CD8-positive, alpha-beta memory T cell (primary cell): ENCODE measurements around the gene PSMD3. TPM values are rescaled to one million over a fixed set of nuclear protein-coding genes. Genes with fewer than 3 reads are reported as not detected.
A peak's percentile ranks its signal among the peaks of the same experiment; 100 is the strongest.

Source experiments
- CTCF ChIA-PET: fragments of 350-600 bp; sonication (Branson Sonifier 250); formaldehyde crosslinking; loops from one replicate; lab custom pipeline; 2021; ENCODE audit warnings: antibody characterized with exemption; lab: Charles Lee
- POLR2A ChIA-PET: fragments of 350-600 bp; sonication (Branson Sonifier 250); formaldehyde crosslinking; loops from one replicate; lab custom pipeline; 2021; ENCODE audit warnings: antibody characterized with exemption; lab: Charles Lee
- DNase-seq, 5 donors: peaks; one replicate each; pipeline versions ENCODE4 v3.0.0 to v3.0.0-alpha.2; 2020 to 2022; ENCODE audit warnings: mixed read lengths in 1 of 5
- H3K27ac ChIP-seq: one replicate; pipeline ENCODE4 v1.7.0; 2013; ENCODE audit warnings: low read depth, mild to moderate bottlenecking, low read length, moderate library complexity
- H3K27me3 ChIP-seq: 2 replicates; pipeline ENCODE4 v1.7.0; 2013; ENCODE audit warnings: low read length, mild to moderate bottlenecking; ENCODE audit not compliant: insufficient read depth, poor library complexity, severe bottlenecking
- H3K36me3 ChIP-seq: 2 replicates; pipeline ENCODE4 v1.7.0; 2013; ENCODE audit warnings: mild to moderate bottlenecking, low read length, moderate library complexity; ENCODE audit not compliant: insufficient read depth
- H3K4me1 ChIP-seq: 2 replicates; pipeline ENCODE4 v1.7.0; 2013; ENCODE audit warnings: mild to moderate bottlenecking, low read length, moderate library complexity; ENCODE audit not compliant: insufficient read depth
- H3K4me3 ChIP-seq: 2 replicates; pipeline ENCODE4 v1.7.0; 2013; ENCODE audit warnings: mild to moderate bottlenecking, low read length
- H3K9me3 ChIP-seq: 2 replicates; pipeline ENCODE4 v1.7.0; 2013; ENCODE audit warnings: mild to moderate bottlenecking, low read length
- H3K27ac Mint-ChIP-seq, 8 donors: one replicate each; pipeline ENCODE4 v1.8.0; 2020 to 2021; ENCODE audit warnings: mixed read lengths in 8 of 8, mild to moderate bottlenecking in 6 of 8, inconsistent platforms in 3 of 8, moderate library complexity in 3 of 8
- H3K27me3 Mint-ChIP-seq, 2 donors: one replicate each; pipeline ENCODE4 v1.8.0; 2020 to 2021; ENCODE audit warnings: mixed read lengths in 2 of 2, mild to moderate bottlenecking in 1 of 2, moderate library complexity in 1 of 2
- H3K36me3 Mint-ChIP-seq, 3 donors: one replicate each; pipeline ENCODE4 v1.8.0; 2020 to 2021; ENCODE audit warnings: mixed read lengths in 3 of 3, inconsistent platforms in 1 of 3, mild to moderate bottlenecking in 1 of 3
- H3K4me1 Mint-ChIP-seq, 3 donors: one replicate each; pipeline ENCODE4 v1.8.0; 2020 to 2021; ENCODE audit warnings: mixed read lengths in 3 of 3, inconsistent platforms in 1 of 3, mild to moderate bottlenecking in 1 of 3
- H3K4me3 Mint-ChIP-seq, 7 donors: one replicate each; pipeline ENCODE4 v1.8.0; 2020 to 2021; ENCODE audit warnings: mixed read lengths in 7 of 7, mild to moderate bottlenecking in 6 of 7, moderate library complexity in 4 of 7, inconsistent platforms in 2 of 7
- H3K9me3 Mint-ChIP-seq, 5 donors: one replicate each; pipeline ENCODE4 v1.8.0; 2020 to 2022; ENCODE audit warnings: mixed read lengths in 5 of 5, mild to moderate bottlenecking in 3 of 5, moderate library complexity in 2 of 5, inconsistent platforms in 1 of 5
- polyA plus RNA-seq: library from polyadenylated mRNA; unstranded; fragments of 300-500 nt; fragmentation: Illumina TruSeq; gene quantifications from one replicate; pipeline ENCODE4 v1.2.3, GENCODE V29; 2021
- total RNA-seq, 2 experiments: library from RNA; stranded (reverse); gene quantifications; one replicate each; pipeline ENCODE4 v1.2.3, GENCODE V29; 2021

Gene PSMD3
- total and polyA plus RNA-seq, 3 experiments from 2014 or later = 51.1 to 186 (median 185) TPM

- Mint-ChIP-seq H3K4me3 (peak overlapping the region in 2 of 7 donors; percentile 1 to 24), H3K4me1 (peaks cover 20 to 22% (median 21%) of the 10 kb centered on the region in 3 donors), H3K27me3 (no peaks in the 10 kb centered on the region), H3K27ac (peak overlapping the region in 3 of 8 donors; percentile 55 to 83 (median 72)), H3K36me3 (peaks cover 4 to 78% (median 15%) of the 10 kb centered on the region in 3 donors), H3K9me3 (no peaks in the 10 kb centered on the region)
- Histone ChIP-seq H3K27me3 (no peaks in the 10 kb centered on the region), H3K4me3 (no peak overlapping the region), H3K4me1 (peaks cover 19% of the 10 kb centered on the region), H3K36me3 (peaks cover 26% of the 10 kb centered on the region), H3K27ac (no peak overlapping the region), H3K9me3 (no peaks in the 10 kb centered on the region)
- POLR2A ChIA-PET = interaction anchor here (1.4 kb wide), 1 partner anchor 8 kb away, joined by 3 read pairs; no protein-coding TSS in a partner anchor
- no peak for DNase-seq
- CTCF ChIA-PET = interaction anchor here (1.0 to 5.1 kb wide), 9 partner anchors 9 to 87 kb away, joined by 3 to 63 read pairs (median 3); partner anchors contain the start of gene CSF3
Observed at GRCh38 chr17:40025559-40025958, 45.0 kb downstream of the PSMD3 start.

DNA sequence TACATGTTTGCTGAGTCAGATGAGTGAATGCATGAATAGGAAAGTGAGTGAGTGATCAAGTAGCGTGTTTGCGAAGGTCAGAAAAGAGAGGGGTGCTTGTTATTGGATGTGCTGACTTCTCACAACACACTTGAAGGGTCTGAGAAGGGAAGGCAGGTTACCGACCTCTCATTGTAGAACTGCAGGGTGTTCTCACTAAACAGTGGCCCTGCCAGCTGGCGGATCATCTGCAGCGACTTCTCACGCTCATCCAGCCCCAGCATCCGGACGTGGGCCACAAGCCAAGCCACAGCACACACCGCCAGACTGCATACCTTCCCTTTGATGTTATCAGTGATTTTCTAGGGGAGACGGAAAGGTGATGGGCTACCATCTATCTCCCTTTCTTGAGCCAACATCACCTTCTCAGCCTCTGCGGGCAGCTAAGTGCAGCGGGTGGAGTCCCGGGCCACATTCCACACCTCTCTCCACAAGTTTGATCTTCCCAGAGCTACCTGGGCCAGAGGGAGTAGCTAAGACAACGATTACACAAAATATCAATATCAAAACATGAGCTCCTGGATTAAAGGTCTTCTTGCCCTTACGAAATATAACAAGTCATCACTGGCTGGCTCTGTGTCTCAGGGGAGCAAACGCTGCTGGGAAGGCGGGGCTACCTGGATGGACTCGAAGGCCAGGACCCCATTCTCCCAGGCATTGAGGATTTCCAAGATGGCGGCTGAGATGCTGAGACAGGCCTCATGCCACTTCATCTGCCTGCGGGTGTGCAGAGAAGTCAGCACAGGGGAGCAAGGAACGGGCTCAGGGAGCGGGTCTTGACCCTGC lies 45.6 kb downstream of the PSMD3 start:
- POLR2A ChIA-PET = interaction anchor here (1.4 kb wide), 1 partner anchor 9 kb away, joined by 3 read pairs; no protein-coding TSS in a partner anchor
- no peaks in the 10 kb centered on the region for H3K27me3 Mint-ChIP-seq
- Histone ChIP-seq H3K4me3 (no peak overlapping the region), H3K27ac (no peak overlapping the region), H3K9me3 (no peaks in the 10 kb centered on the region), H3K4me1 (peaks cover 19% of the 10 kb centered on the region), H3K36me3 (peaks cover 30% of the 10 kb centered on the region), H3K27me3 (no peaks in the 10 kb centered on the region)
- no peaks in the 10 kb centered on the region for H3K9me3 Mint-ChIP-seq
- peak overlapping the region in 4 of 7 donors; percentile 1 to 52 (median 22) for H3K4me3 Mint-ChIP-seq
- peak overlapping the region in 6 of 8 donors; percentile 15 to 83 (median 59) for H3K27ac Mint-ChIP-seq
- CTCF ChIA-PET = interaction anchor here (0.7 to 5.1 kb wide), 23 partner anchors 8 to 478 kb away, joined by 3 to 63 read pairs (median 3); partner anchors contain the start of genes CSF3 and MED24
- H3K4me1 Mint-ChIP-seq = peaks cover 20 to 22% (median 21%) of the 10 kb centered on the region in 3 donors
- peaks cover 4 to 79% (median 15%) of the 10 kb centered on the region in 3 donors for H3K36me3 Mint-ChIP-seq
- peak in 3 of 5 donors; percentile 12 to 45 (median 14) for DNase-seq

DNA sequence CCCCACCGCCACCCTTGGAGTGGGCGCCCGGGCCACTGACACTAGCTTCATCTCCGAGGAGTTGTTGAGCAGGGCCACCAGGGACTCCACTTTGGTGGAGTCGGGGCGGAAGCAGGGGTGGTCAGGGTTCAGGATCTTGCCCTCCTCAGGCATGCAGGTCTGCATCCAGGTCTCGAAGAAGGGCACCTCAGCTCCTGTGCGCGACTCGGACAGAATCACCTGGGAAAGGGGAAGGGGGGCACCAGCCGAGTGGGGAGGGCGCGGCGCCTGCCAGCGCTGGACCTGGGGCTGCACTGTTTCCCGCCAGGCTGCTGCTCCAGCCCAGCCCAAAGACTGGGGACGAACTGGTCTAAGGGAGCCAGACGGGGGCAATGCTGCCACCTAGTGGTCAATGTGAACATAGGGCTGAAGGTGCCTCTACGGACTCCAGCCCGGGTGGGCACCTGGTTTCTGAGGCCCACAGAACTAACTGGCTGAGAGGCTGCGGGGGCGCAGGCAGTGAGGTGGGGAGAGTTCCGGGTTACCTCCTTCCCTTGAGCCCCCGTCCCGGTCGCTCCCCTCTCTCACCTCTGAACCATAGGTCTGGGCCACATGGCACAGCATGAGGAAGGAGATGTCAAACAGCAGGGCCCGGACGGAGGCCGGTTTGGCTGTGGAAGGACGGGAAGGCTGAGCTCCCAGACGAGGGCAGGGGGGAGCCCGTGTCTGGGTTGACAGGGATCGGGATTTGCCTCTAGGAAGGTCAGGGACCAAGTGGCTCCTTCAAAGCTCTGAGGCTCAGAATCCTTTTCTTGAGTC lies 46.4 kb downstream of the PSMD3 start:
- H3K27ac ChIP-seq = no peak overlapping the region
- DNase-seq = peak; percentile 63 to 83 (median 72)
- no peaks in the 10 kb centered on the region for H3K9me3 Mint-ChIP-seq
- H3K4me1 Mint-ChIP-seq = peaks cover 20 to 22% (median 21%) of the 10 kb centered on the region in 3 donors
- H3K4me3 Mint-ChIP-seq = no peak overlapping the region
- H3K27me3 ChIP-seq = no peaks in the 10 kb centered on the region
- CTCF ChIA-PET = interaction anchor here (0.7 to 5.1 kb wide), 32 partner anchors 9 to 479 kb away, joined by 3 to 63 read pairs (median 3); partner anchors contain the start of genes CSF3 and MED24
- no peaks in the 10 kb centered on the region for H3K9me3 ChIP-seq
- no peaks in the 10 kb centered on the region for H3K27me3 Mint-ChIP-seq
- peaks cover 38% of the 10 kb centered on the region for H3K36me3 ChIP-seq
- H3K27ac Mint-ChIP-seq = peak overlapping the region in 3 of 8 donors; percentile 15 to 86 (median 23)
- H3K36me3 Mint-ChIP-seq = peaks cover 4 to 79% (median 12%) of the 10 kb centered on the region in 3 donors
- no peak overlapping the region for H3K4me3 ChIP-seq
- POLR2A ChIA-PET = interaction anchor here (1.4 kb wide), 1 partner anchor 10 kb away, joined by 3 read pairs; no protein-coding TSS in a partner anchor
- H3K4me1 ChIP-seq = peaks cover 19% of the 10 kb centered on the region

DNA sequence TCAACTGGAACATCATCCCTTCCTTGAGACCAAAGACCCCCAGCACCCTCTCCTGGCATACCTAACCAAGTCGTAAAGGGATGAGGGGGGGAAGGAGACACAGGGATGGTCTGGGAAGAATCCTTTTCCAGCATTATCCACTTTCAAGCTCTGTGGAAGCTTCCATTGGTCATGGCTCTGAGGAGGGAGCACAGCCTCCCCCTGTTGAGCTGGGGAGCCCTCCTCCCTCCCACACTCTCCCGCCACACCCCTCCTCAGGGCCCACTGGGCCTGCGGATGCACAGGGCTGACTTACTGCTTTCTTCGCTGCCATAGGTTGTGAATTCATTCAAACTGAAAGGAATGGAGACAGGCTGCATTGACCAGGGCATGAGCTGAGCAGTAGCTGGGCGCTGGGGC lies 47.0 kb downstream of the PSMD3 start:
- no peak overlapping the region for H3K4me3 Mint-ChIP-seq
- H3K27me3 ChIP-seq = no peaks in the 10 kb centered on the region
- no peaks in the 10 kb centered on the region for H3K9me3 Mint-ChIP-seq
- no peak overlapping the region for H3K27ac Mint-ChIP-seq
- H3K4me1 Mint-ChIP-seq = peaks cover 20 to 22% (median 21%) of the 10 kb centered on the region in 3 donors
- peaks cover 4 to 79% (median 15%) of the 10 kb centered on the region in 3 donors for H3K36me3 Mint-ChIP-seq
- ChIA-PET POLR2A (no interaction called here), CTCF (interaction anchor here (0.8 to 5.1 kb wide), 16 partner anchors 9 to 174 kb away, joined by 3 to 63 read pairs (median 4); partner anchors contain the start of gene CSF3)
- H3K27ac ChIP-seq = no peak overlapping the region
- no peak for DNase-seq
- no peak overlapping the region for H3K4me3 ChIP-seq
- no peaks in the 10 kb centered on the region for H3K9me3 ChIP-seq
- H3K4me1 ChIP-seq = peaks cover 19% of the 10 kb centered on the region
- H3K27me3 Mint-ChIP-seq = no peaks in the 10 kb centered on the region
- H3K36me3 ChIP-seq = peaks cover 44% of the 10 kb centered on the region

GRCh38 chr17:40028595-40028994 lies 48.0 kb downstream of the PSMD3 start:
- Histone ChIP-seq H3K36me3 (peaks cover 46% of the 10 kb centered on the region), H3K4me3 (no peak overlapping the region), H3K27ac (no peak overlapping the region), H3K4me1 (peaks cover 19% of the 10 kb centered on the region), H3K9me3 (no peaks in the 10 kb centered on the region), H3K27me3 (no peaks in the 10 kb centered on the region)
- peaks cover 20 to 22% (median 21%) of the 10 kb centered on the region in 3 donors for H3K4me1 Mint-ChIP-seq
- ChIA-PET CTCF (interaction anchor here (1.3 to 5.1 kb wide), 6 partner anchors 14 to 163 kb away, joined by 3 to 63 read pairs (median 4); partner anchors contain the start of gene CSF3), POLR2A (interaction anchor here (0.6 kb wide), 1 partner anchor 299 kb away, joined by 4 read pairs; no protein-coding TSS in a partner anchor)
- H3K27me3 Mint-ChIP-seq = no peaks in the 10 kb centered on the region
- no peaks in the 10 kb centered on the region for H3K9me3 Mint-ChIP-seq
- peak overlapping the region in 2 of 8 donors; percentile 23 to 47 for H3K27ac Mint-ChIP-seq
- no peak overlapping the region for H3K4me3 Mint-ChIP-seq
- no peak for DNase-seq
- peaks cover 4 to 79% (median 15%) of the 10 kb centered on the region in 3 donors for H3K36me3 Mint-ChIP-seq

GRCh38 chr17:40031706-40032105 lies 51.1 kb downstream of the PSMD3 start:
- Mint-ChIP-seq H3K4me3 (no peak overlapping the region), H3K4me1 (peaks cover 5 to 6% (median 5%) of the 10 kb centered on the region in 3 donors), H3K36me3 (peaks cover 10 to 84% (median 12%) of the 10 kb centered on the region in 3 donors), H3K27ac (peak overlapping the region in 1 of 8 donors; percentile 54), H3K27me3 (no peaks in the 10 kb centered on the region), H3K9me3 (no peaks in the 10 kb centered on the region)
- ChIA-PET POLR2A (no interaction called here), CTCF (no interaction called here)
- no peak for DNase-seq
- Histone ChIP-seq H3K36me3 (peaks cover 60% of the 10 kb centered on the region), H3K27me3 (no peaks in the 10 kb centered on the region), H3K27ac (no peak overlapping the region), H3K4me1 (peaks cover 3% of the 10 kb centered on the region), H3K9me3 (no peaks in the 10 kb centered on the region), H3K4me3 (no peak overlapping the region)
